Renal cortical epithelial cell (primary cell): ENCODE results near the gene NCSTN. TPM values are rescaled to one million over a fixed set of nuclear protein-coding genes. Genes with fewer than 3 reads are reported as not detected.

Source experiments
- DNase-seq: peaks from one replicate; pipeline ENCODE4 v3.0.0-alpha.2; 2011; ENCODE audit warnings: low read depth
- total RNA-seq: library from RNA; depleted of rRNA; stranded (reverse); fragments of >200 nt; gene quantifications from 2 replicates; pipeline ENCODE4 v1.2.3, GENCODE V29; 2014

Gene NCSTN
- total RNA-seq, 1 donor from 2014 or later, result 168 TPM

GRCh38 chr1:160406131-160406968, 63.2 kb downstream of the NCSTN start:
- DNase-seq, result no peak

- peak; percentile 35 for DNase-seq
These were observed 64.9 kb downstream of the NCSTN start for GRCh38 chr1:160407839-160408801.

Other genes starting within 250 kb of the NCSTN start
- gene IGSF8, start 244.8 kb upstream of the NCSTN start, total RNA-seq, result 56.1 and 59.4 TPM in 2 replicates
- 0.10 TPM in 1 of 2 replicates, not detected in the other for gene ATP1A2, start 227.6 kb upstream of the NCSTN start, total RNA-seq
- not detected in 2 replicates for gene ATP1A4, start 191.8 kb upstream of the NCSTN start, total RNA-seq
- not detected in 2 replicates for gene CASQ1, start 152.8 kb upstream of the NCSTN start, total RNA-seq
- gene PEA15, start 138.0 kb upstream of the NCSTN start, total RNA-seq, result 84.6 and 194 TPM in 2 replicates
- 69.8 and 107 TPM in 2 replicates for gene DCAF8, start 80.8 kb upstream of the NCSTN start, total RNA-seq
- 42.7 and 65.3 TPM in 2 replicates for gene PEX19, start 58.2 kb upstream of the NCSTN start, total RNA-seq
- gene COPA, start 133 bp upstream of the NCSTN start, total RNA-seq, result 206 and 250 TPM in 2 replicates
- gene NHLH1, start 23.7 kb downstream of the NCSTN start, total RNA-seq, result 0.05 TPM in 1 of 2 replicates, not detected in the other
- gene VANGL2, start 57.2 kb downstream of the NCSTN start, total RNA-seq, result 4.2 and 17.7 TPM in 2 replicates
- not detected in 2 replicates for gene SLAMF6, start 179.9 kb downstream of the NCSTN start, total RNA-seq
- not detected in 2 replicates for gene CD84, start 236.1 kb downstream of the NCSTN start, total RNA-seq